Nephron progenitor cell (in vitro differentiated cells): ENCODE data around the gene RNF11.

ENCODE experiments used
- DNase-seq: peaks from one replicate; pipeline ENCODE4 v3.0.0; 2021
- H3K27ac Mint-ChIP-seq: 2 replicates; pipeline ENCODE4 v1.8.0; 2021; ENCODE audit warnings: mild to moderate bottlenecking, moderate library complexity, mixed read lengths
- H3K27me3 Mint-ChIP-seq: 2 replicates; pipeline ENCODE4 v1.8.0; 2021; ENCODE audit warnings: mild to moderate bottlenecking, low read depth, mixed read lengths; ENCODE audit not compliant: poor library complexity
- H3K36me3 Mint-ChIP-seq: 2 replicates; pipeline ENCODE4 v1.8.0; 2021; ENCODE audit warnings: low read depth, mixed read lengths
- H3K4me1 Mint-ChIP-seq: 2 replicates; pipeline ENCODE4 v1.8.0; 2021; ENCODE audit warnings: mixed read lengths
- H3K4me3 Mint-ChIP-seq: 2 replicates; pipeline ENCODE4 v1.8.0; 2021; ENCODE audit warnings: mild to moderate bottlenecking, moderate library complexity, mixed read lengths
- H3K9me3 Mint-ChIP-seq: 2 replicates; pipeline ENCODE4 v1.8.0; 2021; ENCODE audit warnings: mild to moderate bottlenecking, moderate library complexity, mixed read lengths
- CTCF ChIP-seq: fragments of 200-600 bp; sonication (generic); IDR thresholded peaks from 2 replicates; pipeline ENCODE4 v1.5.0; 2021; ENCODE audit warnings: antibody characterized with exemption

RNF11 gene

DNA sequence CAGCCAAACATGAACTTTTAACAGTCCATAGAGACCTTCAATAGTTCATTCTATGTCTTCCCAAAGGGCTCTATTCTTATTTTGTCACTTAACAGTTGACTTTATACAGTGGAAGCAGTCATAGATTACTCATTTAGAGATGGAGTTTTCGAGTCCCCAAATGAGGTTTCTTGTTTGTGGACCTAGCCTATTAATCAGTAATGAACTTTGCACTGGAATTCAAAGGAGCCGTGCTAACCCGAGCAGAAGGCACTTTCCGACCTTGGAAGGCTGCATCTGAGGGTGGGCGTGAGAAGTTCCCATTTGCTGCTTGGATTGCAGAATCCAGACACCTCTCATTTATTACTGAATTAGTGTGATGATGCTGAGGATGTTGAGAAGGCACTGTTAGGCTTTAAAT, 47.9 kb downstream of the RNF11 start:
- Mint-ChIP-seq H3K36me3 (peaks cover 7% of the 10 kb centered on the region), H3K4me3 (no peak overlapping the region), H3K27me3 (no peaks in the 10 kb centered on the region), H3K4me1 (peaks cover 6% of the 10 kb centered on the region), H3K27ac (no peak overlapping the region), H3K9me3 (no peaks in the 10 kb centered on the region)
- DNase-seq, result no peak
- no peak for TF ChIP-seq CTCF

DNA sequence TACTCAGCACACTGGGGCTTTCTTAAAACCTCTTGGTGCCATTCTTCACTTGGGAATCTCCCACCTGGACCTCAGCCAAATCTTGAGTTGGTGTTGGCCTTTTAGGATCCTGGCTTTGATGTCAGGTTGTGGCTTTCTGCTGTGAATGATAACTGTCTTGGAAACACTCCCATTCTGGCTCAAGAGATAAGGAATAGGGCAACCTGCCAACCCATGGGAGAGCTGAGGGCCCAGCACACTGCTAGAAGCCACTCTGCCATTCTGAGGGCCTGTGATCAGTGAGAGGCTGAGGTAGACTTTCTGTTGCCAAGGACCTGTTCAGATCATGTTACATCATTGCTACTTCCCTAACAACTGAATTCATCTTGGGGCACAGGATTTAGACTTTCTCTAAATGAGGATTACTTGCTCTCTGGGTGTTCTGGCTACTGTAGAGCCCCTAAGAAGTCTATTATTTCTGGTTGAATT, 48.4 kb downstream of the RNF11 start:
- Mint-ChIP-seq H3K4me1 (peaks cover 6% of the 10 kb centered on the region), H3K27ac (no peak overlapping the region), H3K27me3 (no peaks in the 10 kb centered on the region), H3K36me3 (peaks cover 7% of the 10 kb centered on the region), H3K9me3 (no peaks in the 10 kb centered on the region), H3K4me3 (no peak overlapping the region)
- DNase-seq, result no peak
- TF ChIP-seq CTCF, result no peak

DNA sequence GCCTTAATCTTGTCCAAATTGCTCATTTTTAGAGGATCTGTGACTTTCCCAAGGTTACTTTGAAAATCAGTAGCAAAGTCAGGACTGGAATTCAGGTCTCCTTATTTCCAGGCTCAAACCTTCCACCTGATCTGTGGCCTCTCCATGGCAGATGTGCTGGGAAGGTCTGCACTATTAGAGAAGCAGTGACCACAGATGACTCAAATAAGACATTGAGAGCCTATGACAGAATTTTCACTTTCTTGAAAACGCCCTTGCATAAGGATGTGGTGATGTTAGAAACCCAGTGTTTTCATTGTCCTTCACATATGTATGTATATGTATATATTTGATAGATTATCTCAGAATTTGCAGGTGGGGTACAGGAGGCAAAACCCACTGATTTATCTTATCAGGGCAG, 49.0 kb downstream of the RNF11 start:
- Mint-ChIP-seq H3K27ac (no peak overlapping the region), H3K4me1 (peaks cover 6% of the 10 kb centered on the region), H3K27me3 (no peaks in the 10 kb centered on the region), H3K9me3 (no peaks in the 10 kb centered on the region), H3K36me3 (peaks cover 7% of the 10 kb centered on the region), H3K4me3 (no peak overlapping the region)
- no peak for DNase-seq
- no peak for TF ChIP-seq CTCF

- no peaks in the 10 kb centered on the region for H3K27me3 Mint-ChIP-seq
- no peaks in the 10 kb centered on the region for H3K9me3 Mint-ChIP-seq
- TF ChIP-seq CTCF, result no peak
- no peak for DNase-seq
- H3K4me1 Mint-ChIP-seq, result peaks cover 6% of the 10 kb centered on the region
- no peaks in the 10 kb centered on the region for H3K36me3 Mint-ChIP-seq
- H3K4me3 Mint-ChIP-seq, result no peak overlapping the region
- H3K27ac Mint-ChIP-seq, result no peak overlapping the region
Observed at GRCh38 chr1:51287966-51288365, 51.9 kb downstream of the RNF11 start.

- Mint-ChIP-seq H3K9me3 (no peaks in the 10 kb centered on the region), H3K4me1 (peaks cover 6% of the 10 kb centered on the region), H3K36me3 (no peaks in the 10 kb centered on the region), H3K27me3 (no peaks in the 10 kb centered on the region), H3K27ac (no peak overlapping the region), H3K4me3 (no peak overlapping the region)
- no peak for TF ChIP-seq CTCF
- no peak for DNase-seq
Observed at GRCh38 chr1:51288578-51288977, 52.5 kb downstream of the RNF11 start.

DNA sequence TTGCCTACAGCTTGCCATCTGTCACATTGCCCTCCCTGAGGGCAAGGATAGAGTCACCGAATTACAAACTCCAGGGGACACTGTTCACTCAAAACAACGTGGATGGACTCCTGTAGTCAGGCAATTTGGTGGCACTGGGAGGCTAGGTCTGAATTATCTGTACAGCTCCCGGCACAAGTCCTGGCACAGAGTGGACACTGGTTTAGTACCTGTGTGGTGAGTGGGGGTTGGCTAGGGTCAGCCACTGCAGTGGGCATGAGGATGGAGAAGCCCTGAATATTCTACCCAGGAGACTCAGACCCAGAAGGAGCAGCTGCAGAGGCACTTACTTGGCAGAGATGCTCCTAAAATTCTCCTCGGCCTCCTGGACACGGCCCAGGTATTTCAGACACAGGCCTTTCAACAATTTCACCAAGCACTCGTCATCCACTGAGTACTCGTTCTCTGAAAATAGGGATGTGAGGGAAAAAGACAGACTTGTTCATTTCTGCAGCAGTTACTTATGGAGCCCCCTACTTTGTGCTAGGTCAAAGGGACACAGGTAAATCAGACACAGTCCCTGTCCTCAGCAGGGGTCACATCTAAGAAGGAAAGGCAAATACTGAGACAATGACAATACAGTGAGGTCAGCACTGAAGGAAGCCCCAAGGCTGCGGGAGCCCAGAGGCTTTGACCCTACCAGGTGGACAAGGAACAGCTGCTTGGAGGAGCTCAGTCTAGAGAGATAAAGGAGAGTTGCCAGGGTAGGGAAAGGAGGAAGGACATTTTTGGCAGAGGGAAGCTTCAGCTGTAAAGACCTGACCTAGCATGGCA, 53.8 kb downstream of the RNF11 start:
- Mint-ChIP-seq H3K4me1 (no peaks in the 10 kb centered on the region), H3K36me3 (no peaks in the 10 kb centered on the region), H3K27ac (no peak overlapping the region), H3K9me3 (no peaks in the 10 kb centered on the region), H3K4me3 (no peak overlapping the region), H3K27me3 (no peaks in the 10 kb centered on the region)
- no peak for DNase-seq
- TF ChIP-seq CTCF, result no peak
